H1 (cell line): ENCODE measurements around the gene SUV39H2. TPM values are rescaled to one million over a fixed set of nuclear protein-coding genes. Genes with fewer than 3 reads are reported as not detected.

Experiments
- CTCF ChIA-PET: fragments of 300-600 bp; sonication (Branson Sonifier 250); formaldehyde crosslinking; loops from one replicate; lab custom pipeline; 2021; ENCODE audit not compliant: partially characterized antibody; lab: Charles Lee
- POLR2A ChIA-PET: fragments of 300-600 bp; sonication (Branson Sonifier 250); formaldehyde crosslinking; loops from one replicate; lab custom pipeline; 2021; ENCODE audit warnings: inconsistent platforms; ENCODE audit not compliant: partially characterized antibody; lab: Charles Lee
- DNase-seq, 2 experiments: peaks; one replicate each; pipeline versions ENCODE4 v3.0.0 to v3.0.0-alpha.2; 2010 to 2022; ENCODE audit warnings: low spot score in 2 of 2, low read depth in 1 of 2, mixed read lengths in 1 of 2
- FAIRE-seq: peaks from 2 replicates; lab custom pipeline; 2011; peaks lifted over from hg19 to GRCh38; lab: Jason Lieb, UNC
- H2AFZ ChIP-seq: 2 replicates; pipeline ENCODE4 v1.8.1; 2012; ENCODE audit warnings: low read length, inconsistent platforms
- H2AK5ac ChIP-seq: 2 replicates; pipeline ENCODE4 v1.6.1; 2013; ENCODE audit warnings: low read depth, low read length
- H2BK120ac ChIP-seq: replicated peaks from 2 replicates; pipeline ENCODE3; 2013; ENCODE audit warnings: low read depth, low read length, inconsistent platforms
- H2BK12ac ChIP-seq: 2 replicates; pipeline ENCODE4 v1.6.1; 2013; ENCODE audit warnings: low read depth, low read length
- H2BK15ac ChIP-seq: 2 replicates; pipeline ENCODE4 v1.6.1; 2013; ENCODE audit warnings: low read length
- H2BK20ac ChIP-seq: 2 replicates; pipeline ENCODE4 v1.6.1; 2013; ENCODE audit warnings: low read length
- H2BK5ac ChIP-seq: 2 replicates; pipeline ENCODE4 v1.6.1; 2013; ENCODE audit warnings: low read depth, low read length
- H3K14ac ChIP-seq: 2 replicates; pipeline ENCODE4 v1.6.1; 2013; ENCODE audit warnings: inconsistent platforms; ENCODE audit not compliant: insufficient read length
- H3K18ac ChIP-seq: 2 replicates; pipeline ENCODE4 v1.6.1; 2013; ENCODE audit warnings: low read length; ENCODE audit errors: extremely low read depth
- H3K23ac ChIP-seq: 2 replicates; pipeline ENCODE4 v1.6.1; 2013; ENCODE audit warnings: inconsistent platforms; ENCODE audit not compliant: insufficient read length
- H3K23me2 ChIP-seq: 2 replicates; pipeline ENCODE4 v1.6.1; 2013; ENCODE audit warnings: low read depth, low read length
- H3K27ac ChIP-seq: 2 replicates; pipeline ENCODE4 v1.6.1; 2011; ENCODE audit warnings: low read depth, low read length, inconsistent platforms
- H3K27me3 ChIP-seq, 4 experiments: replicated peaks in 1 of 4; 1 replicate in 1 of 4; 2 replicates in 3 of 4; pipeline versions ENCODE4 v1.6.1 to v1.8.1; 2011 to 2013; ENCODE audit warnings: low read length in 3 of 4, mild to moderate bottlenecking in 3 of 4, inconsistent platforms in 2 of 4, mixed read lengths in 2 of 4, moderate library complexity in 1 of 4; ENCODE audit not compliant: control insufficient read depth in 3 of 4, insufficient read depth in 3 of 4; ENCODE audit errors: extremely low read depth in 1 of 4
- H3K36me3 ChIP-seq, 4 experiments: 2 replicates each; pipeline versions ENCODE4 v1.6.1 to v1.8.1; 2011 to 2013; ENCODE audit warnings: mild to moderate bottlenecking in 4 of 4, low read length in 3 of 4, moderate library complexity in 2 of 4, control low read depth in 1 of 4, inconsistent platforms in 1 of 4; ENCODE audit not compliant: insufficient read depth in 4 of 4, control insufficient read depth in 2 of 4
- H3K4ac ChIP-seq: replicated peaks from 2 replicates; pipeline ENCODE3; 2013; ENCODE audit warnings: low read length, low read depth, mixed read lengths, inconsistent platforms; ENCODE audit not compliant: insufficient read length
- H3K4me1 ChIP-seq, 4 experiments: replicated peaks in 1 of 4; 1 replicate in 1 of 4; 2 replicates in 3 of 4; pipeline versions ENCODE4 v1.6.1 to v1.8.1; 2011 to 2013; ENCODE audit warnings: low read length in 3 of 4, inconsistent platforms in 2 of 4, mixed read lengths in 1 of 4; ENCODE audit not compliant: insufficient read depth in 4 of 4, control insufficient read depth in 3 of 4
- H3K4me2 ChIP-seq, 2 experiments: 2 replicates each; pipeline versions ENCODE4 v1.6.1 to v1.8.1; 2011 to 2013; ENCODE audit warnings: low read depth in 2 of 2, low read length in 2 of 2, control low read depth in 1 of 2, inconsistent platforms in 1 of 2, mild to moderate bottlenecking in 1 of 2; ENCODE audit not compliant: insufficient read depth in 1 of 2
- H3K4me3 ChIP-seq, 4 experiments: fragments of 200-600, 300-600 bp in 1 of 4; sonication (generic), shearing (Covaris generic), sonication (Bioruptor Twin) in 1 of 4; 2 replicates each; pipeline versions ENCODE4 v1.5.1 to v1.8.1; 2011 to 2016; ENCODE audit warnings: low read length in 4 of 4, low read depth in 3 of 4, control low read depth in 2 of 4, inconsistent platforms in 2 of 4, mild to moderate bottlenecking in 2 of 4, mixed read lengths in 1 of 4, moderate library complexity in 1 of 4; ENCODE audit not compliant: insufficient read depth in 2 of 4; ENCODE audit errors: extremely low read depth in 1 of 4
- H3K56ac ChIP-seq: replicated peaks from 2 replicates; pipeline ENCODE3; 2013; ENCODE audit warnings: low read depth, mild to moderate bottlenecking, mixed read lengths, low read length, inconsistent platforms; ENCODE audit not compliant: insufficient read length
- H3K79me1 ChIP-seq: 2 replicates; pipeline ENCODE4 v1.6.1; 2013; ENCODE audit warnings: low read depth, low read length, control low read depth
- H3K79me2 ChIP-seq, 2 experiments: 2 replicates each; pipeline versions ENCODE4 v1.6.1 to v1.8.1; 2012 to 2013; ENCODE audit warnings: low read length in 2 of 2, mild to moderate bottlenecking in 2 of 2, inconsistent platforms in 1 of 2; ENCODE audit not compliant: insufficient read depth in 2 of 2, control insufficient read depth in 1 of 2
- H3K9ac ChIP-seq, 4 experiments: replicated peaks in 1 of 4; 1 replicate in 1 of 4; 2 replicates in 3 of 4; pipeline versions ENCODE4 v1.6.1 to v1.8.1; 2011 to 2013; ENCODE audit warnings: low read depth in 3 of 4, low read length in 3 of 4, control low read depth in 2 of 4, mild to moderate bottlenecking in 2 of 4, moderate library complexity in 2 of 4, inconsistent platforms in 1 of 4; ENCODE audit errors: extremely low read depth in 1 of 4
- H3K9me3 ChIP-seq, 2 experiments: 2 replicates each; pipeline versions ENCODE4 v1.6.1 to v1.8.1; 2012 to 2013; ENCODE audit warnings: mild to moderate bottlenecking in 2 of 2, moderate library complexity in 2 of 2, control low read depth in 1 of 2, inconsistent platforms in 1 of 2, low read depth in 1 of 2, low read length in 1 of 2, mixed read lengths in 1 of 2; ENCODE audit not compliant: insufficient read depth in 2 of 2
- H4K20me1 ChIP-seq, 2 experiments: replicated peaks in 1 of 2; 2 replicates each; pipeline versions ENCODE3 to v1.8.1; 2011 to 2013; ENCODE audit warnings: inconsistent platforms in 2 of 2, low read length in 2 of 2, mild to moderate bottlenecking in 1 of 2; ENCODE audit not compliant: insufficient read depth in 2 of 2, control insufficient read depth in 1 of 2
- H4K5ac ChIP-seq: 2 replicates; pipeline ENCODE4 v1.6.1; 2013; ENCODE audit warnings: low read length, low read depth, mixed read lengths, inconsistent platforms; ENCODE audit not compliant: insufficient read length
- H4K8ac ChIP-seq: 2 replicates; pipeline ENCODE4 v1.8.0; 2013; ENCODE audit warnings: mild to moderate bottlenecking, moderate library complexity, low read length, inconsistent platforms; ENCODE audit not compliant: insufficient read depth; ENCODE audit errors: extremely low read depth
- H4K91ac ChIP-seq: replicated peaks from 2 replicates; pipeline ENCODE3; 2013; ENCODE audit warnings: low read length, mixed read lengths, inconsistent platforms; ENCODE audit not compliant: insufficient read length
- BACH1 ChIP-seq: IDR thresholded peaks from 2 replicates; pipeline ENCODE4 v1.6.1; 2012; ENCODE audit warnings: low read length, improper control_type of control experiment
- CREB1 ChIP-seq: IDR thresholded peaks from 2 replicates; pipeline ENCODE4 v1.6.1; 2012; ENCODE audit warnings: inconsistent platforms
- E2F6 ChIP-seq: IDR thresholded peaks from 2 replicates; pipeline ENCODE4 v1.6.1; 2012; ENCODE audit warnings: inconsistent platforms
- EP300 ChIP-seq, 2 experiments: IDR thresholded peaks; 1 replicate in 1 of 2; 2 replicates in 1 of 2; pipeline ENCODE4 v1.6.1; 2011 to 2012; ENCODE audit warnings: low read depth in 2 of 2, low read length in 2 of 2, mild to moderate bottlenecking in 2 of 2, borderline replicate concordance in 1 of 2, inconsistent platforms in 1 of 2, moderate library complexity in 1 of 2
- EZH2 ChIP-seq: fragments of 200-600 bp; sonication (generic); IDR thresholded peaks from 2 replicates; pipeline ENCODE4 v1.7.1; 2012; ENCODE audit warnings: low read depth, mild to moderate bottlenecking, moderate library complexity, low read length, inconsistent platforms; ENCODE audit not compliant: severe bottlenecking
- HDAC6 ChIP-seq: IDR thresholded peaks from one replicate; pipeline ENCODE4 v1.7.1; 2012; ENCODE audit warnings: low read depth, mild to moderate bottlenecking, inconsistent platforms, low read length, moderate library complexity
- JUND ChIP-seq: IDR thresholded peaks from 2 replicates; pipeline ENCODE4 v1.6.1; 2011; ENCODE audit warnings: mild to moderate bottlenecking, improper control_type of control experiment, low read length
- POLR2A ChIP-seq, 2 experiments: IDR thresholded peaks; 1 replicate in 1 of 2; 2 replicates in 1 of 2; pipeline ENCODE4 v1.6.1; 2011; ENCODE audit warnings: low read depth in 2 of 2, low read length in 2 of 2, mild to moderate bottlenecking in 2 of 2; ENCODE audit errors: control extremely low read depth in 1 of 2
- POU5F1 ChIP-seq: IDR thresholded peaks from 2 replicates; pipeline ENCODE4 v1.6.1; 2011; ENCODE audit warnings: low read depth, mild to moderate bottlenecking, low read length, moderate library complexity
- RNF2 ChIP-seq: fragments of 200-900, 300-1000 bp; sonication (generic); IDR thresholded peaks from 2 replicates; pipeline ENCODE4 v1.7.1; 2016; ENCODE audit warnings: borderline replicate concordance, low read depth, mild to moderate bottlenecking, antibody characterized with exemption, low read length; ENCODE audit not compliant: poor library complexity, severe bottlenecking; ENCODE audit errors: missing control alignments
- RXRA ChIP-seq: IDR thresholded peaks from 2 replicates; pipeline ENCODE4 v1.6.1; 2011; ENCODE audit warnings: low read depth, mild to moderate bottlenecking, low read length, moderate library complexity; ENCODE audit not compliant: insufficient read depth
- SP2 ChIP-seq: IDR thresholded peaks from 2 replicates; pipeline ENCODE4 v1.6.1; 2012; ENCODE audit warnings: mild to moderate bottlenecking, low read length, inconsistent platforms
- SP4 ChIP-seq: IDR thresholded peaks from 2 replicates; pipeline ENCODE4 v1.6.1; 2012; ENCODE audit warnings: low read length, inconsistent platforms
- TEAD4 ChIP-seq: IDR thresholded peaks from 2 replicates; pipeline ENCODE4 v1.6.1; 2012; ENCODE audit warnings: low read depth, low read length, inconsistent platforms, mixed read lengths
- WGBS, 2 experiments: shearing (Covaris generic) in 1 of 2; methylation state at CpG; one replicate each; pipeline versions ENCODE4 v1.1.6 to v1.1.7; 2013 to 2015; ENCODE audit warnings: low lambda C conversion rate in 2 of 2, mixed read lengths in 2 of 2, inconsistent platforms in 1 of 2, low coverage in 1 of 2, missing lambda C conversion rate in 1 of 2; ENCODE audit not compliant: insufficient replicate concordance in 2 of 2, insufficient coverage in 1 of 2, insufficient read length in 1 of 2; ENCODE audit errors: extremely low coverage in 1 of 2, missing lambda C conversion rate in 1 of 2; 5-methylcytosine and 5-hydroxymethylcytosine counted together
- polyA plus RNA-seq, 7 experiments: library from polyadenylated mRNA; depleted of rRNA in 3 of 7; stranded (reverse) in 5 of 7; unstranded in 2 of 7; fragments of >200 nt in 5 of 7; fragments of 200-250 nt in 2 of 7; gene quantifications; 1 replicate in 5 of 7; 2 replicates in 1 of 7; 4 replicates in 1 of 7; pipeline versions ENCODE4 v1.2.1 to v1.2.3, GENCODE V29; 2011 to 2013; ENCODE audit warnings: missing spikeins in 2 of 7, mixed read lengths in 2 of 7
- total RNA-seq: library from RNA; stranded (reverse); fragmentation: NEBNext Ultra II Directional; extraction: Animal tissue kit (Norgen Biotek cat#: 25700); gene quantifications from 2 replicates; pipeline ENCODE4 v1.2.1, GENCODE V29; 2021

Gene SUV39H2
- total and polyA plus RNA-seq, 2 of the 8 experiments (the other 6 are each of a cell fraction or from before 2014, with no cell fraction given) = 19.4 to 62.3 TPM

- H4K20me1 ChIP-seq = peaks cover 0 to 2% of the 10 kb centered on the region in 2 experiments
- H3K9ac ChIP-seq = no peak overlapping the region
- H3K36me3 ChIP-seq = peaks cover 0 to 32% (median 18%) of the 10 kb centered on the region in 4 experiments; a peak in 6 of 8 replicates
- WGBS, 2 experiments = 91% methylated on average over 3 of the region's 3 CpGs; no CpG with 5 or more reads in 1 of the 2 experiments
- no peak overlapping the region for H2BK20ac ChIP-seq
- no peaks in the 10 kb centered on the region for H3K27me3 ChIP-seq
- DNase-seq = no peak
- no peak overlapping the region for H3K14ac ChIP-seq
- no peak overlapping the region for H3K4me3 ChIP-seq
- no peak for FAIRE-seq
- H3K4me1 ChIP-seq = no peaks in the 10 kb centered on the region
- no peak overlapping the region for H3K23ac ChIP-seq
- no peaks in the 10 kb centered on the region for H3K79me1 ChIP-seq
- H2AFZ ChIP-seq = no peak overlapping the region
- no peak overlapping the region for H2BK120ac ChIP-seq
- H2BK15ac ChIP-seq = no peak overlapping the region
- no peak overlapping the region for H2BK12ac ChIP-seq
- H3K4ac ChIP-seq = no peak overlapping the region
- ChIA-PET POLR2A (interaction anchor here (1.4 kb wide), 1 partner anchor 40 kb away, joined by 4 read pairs; the partner anchor contains the start of gene SUV39H2), CTCF (interaction anchor here (0.8 to 1.6 kb wide), 3 partner anchors 14 to 29 kb away, joined by 3 to 6 read pairs (median 3); no protein-coding TSS in a partner anchor)
- H4K5ac ChIP-seq = no peak overlapping the region
- no peak overlapping the region for H3K27ac ChIP-seq
- H3K79me2 ChIP-seq = no peaks in the 10 kb centered on the region
- no peak overlapping the region for H4K8ac ChIP-seq
- H3K18ac ChIP-seq = no peak overlapping the region
- no peaks in the 10 kb centered on the region for H3K23me2 ChIP-seq
- H3K56ac ChIP-seq = no peak overlapping the region
- no peak overlapping the region for H2BK5ac ChIP-seq
- no peak overlapping the region for H3K4me2 ChIP-seq
- peaks cover 0 to 7% of the 10 kb centered on the region in 2 experiments; a peak in 1 of 4 replicates for H3K9me3 ChIP-seq
- no peak overlapping the region for H2AK5ac ChIP-seq
- no peak overlapping the region for H4K91ac ChIP-seq
- no peak for TF ChIP-seq RNF2
- no peak for TF ChIP-seq HDAC6
- TF ChIP-seq SP4 = no peak
- no peak for TF ChIP-seq BACH1
- no peak for TF ChIP-seq POU5F1
- no peak for TF ChIP-seq JUND
- TF ChIP-seq TEAD4 = no peak
- TF ChIP-seq CREB1 = no peak
- no peak for TF ChIP-seq EP300 (IDR thresholded peaks at IDR 0.05; ENCODE audit: borderline replicate concordance in 1 of 2, low read depth in 2 of 2, low read length in 2 of 2)
- no peak for TF ChIP-seq E2F6
- TF ChIP-seq RXRA = no peak
- no peak for TF ChIP-seq SP2
- TF ChIP-seq POLR2A (IDR thresholded peaks at IDR 0.05; ENCODE audit: control extremely low read depth in 1 of 2, low read depth in 2 of 2, low read length in 2 of 2) = no peak
- TF ChIP-seq EZH2 = no peak
Measured at GRCh38 chr10:14918964-14919363, 40.3 kb downstream of the SUV39H2 start.
